CD14-positive monocyte (primary cell): ENCODE data around the gene KNSTRN. TPM values are rescaled to one million over a fixed set of nuclear protein-coding genes. Genes with fewer than 3 reads are reported as not detected.

Experiments used
- DNase-seq, 3 donors: peaks; one replicate each; pipeline ENCODE4 v3.0.0-alpha.2; 2011 to 2022
- H2AFZ ChIP-seq: 2 replicates; pipeline ENCODE4 v1.6.0; 2012; ENCODE audit warnings: mild to moderate bottlenecking, low read depth, low read length, inconsistent platforms; ENCODE audit not compliant: insufficient read depth, poor library complexity, severe bottlenecking
- H3K27ac ChIP-seq, 2 donors: 1 replicate in 1 of 2; 2 replicates in 1 of 2; pipeline ENCODE4 v1.5.1; 2012 to 2013; ENCODE audit warnings: low read length in 2 of 2, control low read depth in 1 of 2, inconsistent platforms in 1 of 2, low read depth in 1 of 2, mild to moderate bottlenecking in 1 of 2
- H3K27me3 ChIP-seq, 2 donors: one replicate each; pipeline versions ENCODE4 v1.6.0 to v1.6.1; 2011 to 2013; ENCODE audit warnings: low read length in 2 of 2; ENCODE audit not compliant: control insufficient read depth in 2 of 2, insufficient read depth in 2 of 2
- H3K36me3 ChIP-seq, 2 donors: replicated peaks in 1 of 2; 1 replicate in 1 of 2; 2 replicates in 1 of 2; pipeline versions ENCODE4 v1.5.1 to v1.6.1; 2012 to 2013; ENCODE audit warnings: low read length in 2 of 2, control low read depth in 1 of 2, inconsistent platforms in 1 of 2, mild to moderate bottlenecking in 1 of 2; ENCODE audit not compliant: insufficient read depth in 2 of 2, control insufficient read depth in 1 of 2
- H3K4me1 ChIP-seq, 2 donors: 1 replicate in 1 of 2; 2 replicates in 1 of 2; pipeline versions ENCODE4 v1.5.1 to v1.6.1; 2012 to 2013; ENCODE audit warnings: low read length in 2 of 2, control low read depth in 1 of 2, inconsistent platforms in 1 of 2, mild to moderate bottlenecking in 1 of 2, moderate library complexity in 1 of 2; ENCODE audit not compliant: insufficient read depth in 2 of 2, control insufficient read depth in 1 of 2
- H3K4me2 ChIP-seq: replicated peaks from 2 replicates; pipeline ENCODE3; 2012; ENCODE audit warnings: low read length, moderate library complexity, mild to moderate bottlenecking; ENCODE audit not compliant: poor library complexity, severe bottlenecking; ENCODE audit errors: extremely low read depth
- H3K4me3 ChIP-seq, 3 experiments: fragments of 200-600 bp in 1 of 3; sonication (generic) in 1 of 3; replicated peaks in 1 of 3; 1 replicate in 2 of 3; 2 replicates in 1 of 3; pipeline ENCODE4 v1.5.1; 2011 to 2013; ENCODE audit warnings: low read length in 3 of 3, mild to moderate bottlenecking in 3 of 3, control low read depth in 2 of 3, low read depth in 2 of 3, inconsistent platforms in 1 of 3, moderate library complexity in 1 of 3
- H3K79me2 ChIP-seq: 2 replicates; pipeline ENCODE4 v1.6.0; 2012; ENCODE audit warnings: mild to moderate bottlenecking, control low read depth, inconsistent platforms, low read length, moderate library complexity; ENCODE audit not compliant: insufficient read depth
- H3K9ac ChIP-seq: 2 replicates; pipeline ENCODE4 v1.6.0; 2017; ENCODE audit warnings: low read length, mild to moderate bottlenecking; ENCODE audit not compliant: insufficient read depth, poor library complexity, severe bottlenecking
- H3K9me3 ChIP-seq, 2 donors: replicated peaks in 1 of 2; 1 replicate in 1 of 2; 2 replicates in 1 of 2; pipeline versions ENCODE4 v1.5.1 to v1.6.1; 2012 to 2013; ENCODE audit warnings: low read length in 2 of 2, control low read depth in 1 of 2; ENCODE audit not compliant: control insufficient read depth in 1 of 2, insufficient read depth in 1 of 2
- H4K20me1 ChIP-seq: 2 replicates; pipeline ENCODE4 v1.6.0; 2012; ENCODE audit warnings: mild to moderate bottlenecking, low read length, control low read depth, moderate library complexity; ENCODE audit not compliant: insufficient read depth
- H3K27ac Mint-ChIP-seq, 7 donors: one replicate each; pipeline ENCODE4 v1.8.0; 2020; ENCODE audit warnings: mild to moderate bottlenecking in 7 of 7, mixed read lengths in 7 of 7, moderate library complexity in 6 of 7, inconsistent platforms in 2 of 7
- H3K27me3 Mint-ChIP-seq, 3 donors: one replicate each; pipeline ENCODE4 v1.8.0; 2021 to 2022; ENCODE audit warnings: low read depth in 3 of 3, mild to moderate bottlenecking in 3 of 3, mixed read lengths in 3 of 3, moderate library complexity in 3 of 3, inconsistent platforms in 1 of 3
- H3K36me3 Mint-ChIP-seq, 2 donors: one replicate each; pipeline ENCODE4 v1.8.0; 2020; ENCODE audit warnings: mixed read lengths in 2 of 2, inconsistent platforms in 1 of 2, mild to moderate bottlenecking in 1 of 2
- H3K4me1 Mint-ChIP-seq: one replicate; pipeline ENCODE4 v1.8.0; 2020; ENCODE audit warnings: mild to moderate bottlenecking, mixed read lengths
- H3K4me3 Mint-ChIP-seq, 2 donors: one replicate each; pipeline ENCODE4 v1.8.0; 2020; ENCODE audit warnings: mild to moderate bottlenecking in 2 of 2, mixed read lengths in 2 of 2, moderate library complexity in 1 of 2
- H3K9me3 Mint-ChIP-seq, 7 donors: one replicate each; pipeline ENCODE4 v1.8.0; 2020 to 2022; ENCODE audit warnings: mixed read lengths in 7 of 7, mild to moderate bottlenecking in 6 of 7, moderate library complexity in 6 of 7, inconsistent platforms in 2 of 7
- CTCF ChIP-seq: fragments of 200-600 bp; IDR thresholded peaks from one replicate; pipeline ENCODE4 v1.8.0; 2022; ENCODE audit warnings: antibody characterized with exemption, mild to moderate bottlenecking
- WGBS: methylation state at CpG from one replicate; pipeline ENCODE4 v1.1.5; 2013; ENCODE audit warnings: missing lambda C conversion rate; ENCODE audit not compliant: insufficient coverage; 5-methylcytosine and 5-hydroxymethylcytosine counted together
- intact Hi-C, 2 donors: fragments of 100-400 bp; cut with micrococcal nuclease; formaldehyde crosslinking; loops; one replicate each; pipeline versions ENCODE4 v1.15.0 to v1.15.1; 2023
- polyA plus RNA-seq, 3 donors: library from polyadenylated mRNA; depleted of rRNA in 1 of 3; unstranded in 2 of 3; stranded (reverse) in 1 of 3; fragments of 300-500 nt in 2 of 3; fragments of >200 nt in 1 of 3; fragmentation: Illumina TruSeq in 2 of 3; gene quantifications; 1 replicate in 2 of 3; 2 replicates in 1 of 3; pipeline ENCODE4 v1.2.3, GENCODE V29; 2012 to 2021

KNSTRN gene
- polyA plus RNA-seq, 3 donors = 5.4 to 10.0 (median 7.9) TPM

- TF ChIP-seq CTCF = no peak
- peak within 1 kb of the TSS; percentile 57 to 63 for H3K4me3 Mint-ChIP-seq
- Histone ChIP-seq H3K79me2 (no peaks in the 10 kb centered on the region), H3K9me3 (no peaks in the 10 kb centered on the region), H3K27ac (peak within 1 kb of the TSS; percentile 46 to 64), H4K20me1 (no peaks in the 10 kb centered on the region), H3K4me1 (peaks cover 63 to 81% of the 10 kb centered on the region in 2 donors), H3K9ac (peak within 1 kb of the TSS; percentile 49), H3K4me2 (peak within 1 kb of the TSS; percentile 44), H3K4me3 (peak within 1 kb of the TSS in 1 of 3 experiments; percentile 35), H2AFZ (peak within 1 kb of the TSS; percentile 69), H3K27me3 (no peaks in the 10 kb centered on the region), H3K36me3 (no peaks in the 10 kb centered on the region)
- H3K27me3 Mint-ChIP-seq = peaks cover 0 to 8% (median 5%) of the 10 kb centered on the region in 3 donors
- intact Hi-C loops = loop anchor here in 1 of 2 donors (5.0 kb wide), 1 partner anchor 81 kb away; no protein-coding TSS in a partner anchor
- peaks cover 59% of the 10 kb centered on the region for H3K4me1 Mint-ChIP-seq
- no peaks in the 10 kb centered on the region for H3K36me3 Mint-ChIP-seq
- peak; percentile 64 to 79 (median 70) for DNase-seq
- 17% methylated on average over 17 of the region's 17 CpGs for WGBS
- H3K27ac Mint-ChIP-seq = peak within 1 kb of the TSS; percentile 80 to 91 (median 85)
- peaks cover 0 to 2% (median 0%) of the 10 kb centered on the region in 7 donors for H3K9me3 Mint-ChIP-seq
Measured at GRCh38 chr15:40340740-40341400, 41.7 kb upstream of the KNSTRN start, which contains the start of gene CCDC9B. Gene CCDC9B (minus strand): TSS chr15:40340939. CDS start chr15:40340819, 120 bp downstream.

GRCh38 chr15:40342416-40343320 is 39.9 kb upstream of the KNSTRN start:
- no peaks in the 10 kb centered on the region for H3K27me3 ChIP-seq
- no peak overlapping the region for H3K9ac ChIP-seq
- no peak for DNase-seq
- H3K27ac Mint-ChIP-seq = peak overlapping the region in 1 of 7 donors; percentile 50
- 75% methylated on average over 2 of the region's 7 CpGs for WGBS
- peaks cover 0 to 5% (median 0%) of the 10 kb centered on the region in 7 donors for H3K9me3 Mint-ChIP-seq
- H3K4me2 ChIP-seq = no peak overlapping the region
- H4K20me1 ChIP-seq = no peaks in the 10 kb centered on the region
- H2AFZ ChIP-seq = no peak overlapping the region
- no peaks in the 10 kb centered on the region for H3K36me3 Mint-ChIP-seq
- no peak for TF ChIP-seq CTCF
- no peaks in the 10 kb centered on the region for H3K9me3 ChIP-seq
- H3K4me1 Mint-ChIP-seq = peaks cover 45% of the 10 kb centered on the region
- H3K79me2 ChIP-seq = no peaks in the 10 kb centered on the region
- no peak overlapping the region for H3K4me3 ChIP-seq
- H3K4me1 ChIP-seq = peaks cover 45 to 63% of the 10 kb centered on the region in 2 donors
- peaks cover 0 to 8% (median 7%) of the 10 kb centered on the region in 3 donors for H3K27me3 Mint-ChIP-seq
- intact Hi-C loops = loop anchor here in 1 of 2 donors (5.0 kb wide), 1 partner anchor 80 kb away; no protein-coding TSS in a partner anchor
- no peak overlapping the region for H3K27ac ChIP-seq
- no peaks in the 10 kb centered on the region for H3K36me3 ChIP-seq
- H3K4me3 Mint-ChIP-seq = no peak overlapping the region
